SK-N-SH treated with all-trans-retinoic acid at 6 μM for 48 hours (cell line): ENCODE data around the gene MIS18A.

Experiments
- ATAC-seq: fragments of 200-7000 bp; cut with Tn5 transposase; 3 replicates; pipeline ENCODE4 v1.9.1; 2020; ENCODE audit warnings: mild to moderate bottlenecking, moderate library complexity
- BACH2 ChIP-seq: fragments of 250-450 bp; sonication (Bioruptor Pico); IDR thresholded peaks from 2 replicates; pipeline ENCODE4 v1.9.0; 2021; ENCODE audit warnings: mild to moderate bottlenecking, borderline replicate concordance
- CREB5 ChIP-seq: fragments of 250-450 bp; sonication (Bioruptor Pico); IDR thresholded peaks from 2 replicates; pipeline ENCODE4 v1.5.1; 2020; ENCODE audit warnings: low read depth, mild to moderate bottlenecking, moderate library complexity
- CSRNP3 ChIP-seq: fragments of 250-450 bp; sonication (Bioruptor Pico); IDR thresholded peaks from 2 replicates; pipeline ENCODE4 v1.5.1; 2021; ENCODE audit warnings: mild to moderate bottlenecking, moderate library complexity
- ESRRG ChIP-seq: fragments of 250-450 bp; sonication (Bioruptor Pico); IDR thresholded peaks from 2 replicates; pipeline ENCODE4 v1.6.1; 2021; ENCODE audit warnings: mild to moderate bottlenecking
- GLIS3 ChIP-seq: fragments of 250-450 bp; sonication (Bioruptor Pico); IDR thresholded peaks from 2 replicates; pipeline ENCODE4 v1.5.0; 2020; ENCODE audit warnings: mild to moderate bottlenecking, moderate library complexity
- ISL1 ChIP-seq: fragments of 250-450 bp; sonication (Bioruptor Pico); IDR thresholded peaks from 2 replicates; pipeline ENCODE4 v2.1.2; 2022; ENCODE audit warnings: mild to moderate bottlenecking, moderate library complexity
- OSR1 ChIP-seq: fragments of 250-450 bp; sonication (Bioruptor Pico); IDR thresholded peaks from 2 replicates; pipeline ENCODE4 v1.8.0; 2022; ENCODE audit warnings: moderate library complexity, mild to moderate bottlenecking, inconsistent platforms
- POU6F1 ChIP-seq: fragments of 250-450 bp; sonication (Bioruptor Pico); IDR thresholded peaks from 2 replicates; pipeline ENCODE4 v1.8.0; 2021; ENCODE audit warnings: low read depth, mild to moderate bottlenecking, moderate library complexity, borderline replicate concordance
- PPARA ChIP-seq: fragments of 250-450 bp; sonication (Bioruptor Pico); IDR thresholded peaks from 2 replicates; pipeline ENCODE4 v1.5.0; 2020; ENCODE audit warnings: mild to moderate bottlenecking, borderline replicate concordance
- RARB ChIP-seq: fragments of 250-450 bp; sonication (Bioruptor Pico); IDR thresholded peaks from 2 replicates; pipeline ENCODE4 v1.8.0; 2021; ENCODE audit warnings: mild to moderate bottlenecking, moderate library complexity
- TCF4 ChIP-seq: fragments of 250-450 bp; sonication (Bioruptor Pico); IDR thresholded peaks from 2 replicates; pipeline ENCODE4 v1.8.0; 2021; ENCODE audit warnings: mild to moderate bottlenecking, moderate library complexity, borderline replicate concordance
- TOX ChIP-seq: fragments of 250-450 bp; sonication (Bioruptor Pico); IDR thresholded peaks from 2 replicates; pipeline ENCODE4 v1.8.0; 2021; ENCODE audit warnings: mild to moderate bottlenecking, moderate library complexity, borderline replicate concordance
- ZFP3 ChIP-seq: fragments of 250-450 bp; sonication (Bioruptor Pico); IDR thresholded peaks from 2 replicates; pipeline ENCODE4 v1.5.0; 2020; ENCODE audit warnings: mild to moderate bottlenecking, moderate library complexity
- ZFP30 ChIP-seq: fragments of 450-650 bp; formaldehyde crosslinking; IDR thresholded peaks from 2 replicates; pipeline ENCODE4 v1.5.0; 2022; ENCODE audit warnings: mild to moderate bottlenecking, moderate library complexity
- ZNF565 ChIP-seq: fragments of 450-650 bp; formaldehyde crosslinking; conservative IDR thresholded peaks from 2 replicates; pipeline ENCODE4 v1.5.0; 2020; ENCODE audit warnings: low read depth, mild to moderate bottlenecking, moderate library complexity
- ZNF70 ChIP-seq: fragments of 450-650 bp; formaldehyde crosslinking; IDR thresholded peaks from 2 replicates; pipeline ENCODE4 v1.5.0; 2020; ENCODE audit warnings: mild to moderate bottlenecking, moderate library complexity
- ZNF8 ChIP-seq: fragments of 450-650 bp; formaldehyde crosslinking; IDR thresholded peaks from 2 replicates; pipeline ENCODE4 v1.5.0; 2020; ENCODE audit warnings: mild to moderate bottlenecking, moderate library complexity
- TF ChIP-seq, protein P1 (sequence below): fragments of 250-450 bp; sonication (Bioruptor Pico); IDR thresholded peaks from 2 replicates; pipeline ENCODE4 v1.8.0; 2020; ENCODE audit warnings: mild to moderate bottlenecking, moderate library complexity, borderline replicate concordance
- TF ChIP-seq, protein P2 (sequence below): fragments of 250-450 bp; sonication (Bioruptor Pico); IDR thresholded peaks from 2 replicates; pipeline ENCODE4 v1.5.0; 2020; ENCODE audit warnings: mild to moderate bottlenecking, moderate library complexity

The MIS18A gene

GRCh38 chr21:32246571-32247140 lies 32.2 kb downstream of the MIS18A start:
- TF ChIP-seq ISL1 (no peak), RARB (no peak), GLIS3 (CRISPR knock-in tag) (no peak), ZFP3 (CRISPR knock-in tag) (no peak), ZNF565 (CRISPR knock-in tag) (no peak)
- no peak for ATAC-seq

DNA sequence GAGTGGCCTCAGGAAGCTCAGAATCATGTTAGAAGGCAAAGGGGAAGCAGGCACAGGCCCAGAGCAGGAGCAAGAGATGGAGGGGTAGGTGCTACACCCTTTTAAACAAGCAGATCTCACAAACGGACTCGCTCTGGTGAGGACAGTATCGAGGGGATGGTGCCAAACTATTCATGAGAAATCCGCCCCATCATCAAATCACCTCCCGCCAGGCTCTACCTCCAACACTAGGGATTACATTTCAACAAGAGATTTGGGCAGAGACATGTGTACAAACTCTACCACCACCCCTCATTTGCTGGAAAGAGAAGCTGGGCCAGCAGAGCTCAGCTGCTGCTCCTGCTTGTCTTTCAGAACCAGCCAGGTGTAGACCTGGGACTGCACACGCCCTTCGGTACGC lies 32.9 kb downstream of the MIS18A start:
- no peak for ATAC-seq
- TF ChIP-seq ZNF565 (CRISPR knock-in tag) (no peak), ZNF70 (no peak), OSR1 (CRISPR knock-in tag) (no peak), ZNF8 (CRISPR knock-in tag) (no peak), CREB5 (CRISPR knock-in tag) (no peak), TCF4 (CRISPR knock-in tag) (no peak), BACH2 (CRISPR knock-in tag) (no peak), CSRNP3 (no peak), ZFP30 (CRISPR knock-in tag) (no peak), TOX (CRISPR knock-in tag) (no peak), POU6F1 (CRISPR knock-in tag) (no peak), ISL1 (no peak), GLIS3 (CRISPR knock-in tag) (no peak), ESRRG (CRISPR knock-in tag) (no peak), ZFP3 (CRISPR knock-in tag) (no peak), PPARA (CRISPR knock-in tag) (no peak), RARB (no peak)
- TF ChIP-seq, protein P1, sequence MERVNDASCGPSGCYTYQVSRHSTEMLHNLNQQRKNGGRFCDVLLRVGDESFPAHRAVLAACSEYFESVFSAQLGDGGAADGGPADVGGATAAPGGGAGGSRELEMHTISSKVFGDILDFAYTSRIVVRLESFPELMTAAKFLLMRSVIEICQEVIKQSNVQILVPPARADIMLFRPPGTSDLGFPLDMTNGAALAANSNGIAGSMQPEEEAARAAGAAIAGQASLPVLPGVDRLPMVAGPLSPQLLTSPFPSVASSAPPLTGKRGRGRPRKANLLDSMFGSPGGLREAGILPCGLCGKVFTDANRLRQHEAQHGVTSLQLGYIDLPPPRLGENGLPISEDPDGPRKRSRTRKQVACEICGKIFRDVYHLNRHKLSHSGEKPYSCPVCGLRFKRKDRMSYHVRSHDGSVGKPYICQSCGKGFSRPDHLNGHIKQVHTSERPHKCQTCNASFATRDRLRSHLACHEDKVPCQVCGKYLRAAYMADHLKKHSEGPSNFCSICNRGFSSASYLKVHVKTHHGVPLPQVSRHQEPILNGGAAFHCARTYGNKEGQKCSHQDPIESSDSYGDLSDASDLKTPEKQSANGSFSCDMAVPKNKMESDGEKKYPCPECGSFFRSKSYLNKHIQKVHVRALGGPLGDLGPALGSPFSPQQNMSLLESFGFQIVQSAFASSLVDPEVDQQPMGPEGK (CRISPR knock-in tag), result no peak
- TF ChIP-seq, protein P2, sequence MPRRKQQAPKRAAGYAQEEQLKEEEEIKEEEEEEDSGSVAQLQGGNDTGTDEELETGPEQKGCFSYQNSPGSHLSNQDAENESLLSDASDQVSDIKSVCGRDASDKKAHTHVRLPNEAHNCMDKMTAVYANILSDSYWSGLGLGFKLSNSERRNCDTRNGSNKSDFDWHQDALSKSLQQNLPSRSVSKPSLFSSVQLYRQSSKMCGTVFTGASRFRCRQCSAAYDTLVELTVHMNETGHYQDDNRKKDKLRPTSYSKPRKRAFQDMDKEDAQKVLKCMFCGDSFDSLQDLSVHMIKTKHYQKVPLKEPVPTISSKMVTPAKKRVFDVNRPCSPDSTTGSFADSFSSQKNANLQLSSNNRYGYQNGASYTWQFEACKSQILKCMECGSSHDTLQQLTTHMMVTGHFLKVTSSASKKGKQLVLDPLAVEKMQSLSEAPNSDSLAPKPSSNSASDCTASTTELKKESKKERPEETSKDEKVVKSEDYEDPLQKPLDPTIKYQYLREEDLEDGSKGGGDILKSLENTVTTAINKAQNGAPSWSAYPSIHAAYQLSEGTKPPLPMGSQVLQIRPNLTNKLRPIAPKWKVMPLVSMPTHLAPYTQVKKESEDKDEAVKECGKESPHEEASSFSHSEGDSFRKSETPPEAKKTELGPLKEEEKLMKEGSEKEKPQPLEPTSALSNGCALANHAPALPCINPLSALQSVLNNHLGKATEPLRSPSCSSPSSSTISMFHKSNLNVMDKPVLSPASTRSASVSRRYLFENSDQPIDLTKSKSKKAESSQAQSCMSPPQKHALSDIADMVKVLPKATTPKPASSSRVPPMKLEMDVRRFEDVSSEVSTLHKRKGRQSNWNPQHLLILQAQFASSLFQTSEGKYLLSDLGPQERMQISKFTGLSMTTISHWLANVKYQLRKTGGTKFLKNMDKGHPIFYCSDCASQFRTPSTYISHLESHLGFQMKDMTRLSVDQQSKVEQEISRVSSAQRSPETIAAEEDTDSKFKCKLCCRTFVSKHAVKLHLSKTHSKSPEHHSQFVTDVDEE (CRISPR knock-in tag), result no peak

- TF ChIP-seq ISL1, result peak; percentile 83
- TF ChIP-seq ZNF8 (CRISPR knock-in tag), result no peak
- ATAC-seq, result no peak
These were observed 37.8 kb downstream of the MIS18A start for GRCh38 chr21:32240851-32241687.
